Left lobe of liver (tissue), 2 donors: ENCODE data around the gene GAGE10. TPM values are rescaled to one million over a fixed set of nuclear protein-coding genes. Genes with fewer than 3 reads are reported as not detected.
"Not testable (repeated sequence)": the region's sequence is repeated elsewhere in the genome, so short reads cannot be mapped to it uniquely, and the experiment has no call there.

ENCODE experiments used
- ATAC-seq: fragments of 200-7000 bp; cut with Tn5 transposase; one replicate; pipeline ENCODE4 v1.9.1; 2020; ENCODE audit warnings: mild to moderate bottlenecking, moderate library complexity
- DNase-seq: peaks from one replicate; pipeline ENCODE4 v3.0.0-alpha.2; 2020; ENCODE audit warnings: low spot score
- total RNA-seq: library from RNA; stranded (reverse); gene quantifications from one replicate; pipeline ENCODE4 v1.2.1, GENCODE V29; 2021
- donor health status: DM: no; HTN: no; CAD: no; lungs with moderate emphysema.
- donor health status: DM: no; HTN: yes; CAD: no.

GAGE10 gene
- total RNA-seq, 1 donor from 2014 or later, result not detected

DNA sequence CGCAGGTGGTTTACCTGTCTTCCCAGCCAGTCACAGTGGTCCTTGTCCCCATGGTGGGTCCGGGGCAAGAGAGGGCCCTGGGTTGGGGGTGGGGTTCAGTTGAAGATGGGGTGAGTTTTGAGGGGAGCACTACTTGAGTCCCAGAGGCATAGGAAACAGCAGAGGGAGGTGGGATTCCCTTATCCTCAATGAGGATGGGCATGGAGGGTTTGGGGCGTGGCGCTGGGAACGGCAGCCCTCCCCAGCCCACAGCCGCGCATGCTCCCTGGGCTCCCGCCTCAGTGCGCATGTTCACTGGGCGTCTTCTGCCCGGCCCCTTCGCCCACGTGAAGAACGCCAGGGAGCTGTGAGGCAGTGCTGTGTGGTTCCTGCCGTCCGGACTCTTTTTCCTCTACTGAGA lies 18.3 kb downstream of the GAGE10 start, which contains the start of gene GAGE12J:
TSS of gene GAGE12J (plus strand) at position 301 of the 400 bp plus-strand sequence. CDS start 1,157 bp downstream, outside the sequence.
- DNase-seq, ATAC-seq: not testable (repeated sequence)

DNA sequence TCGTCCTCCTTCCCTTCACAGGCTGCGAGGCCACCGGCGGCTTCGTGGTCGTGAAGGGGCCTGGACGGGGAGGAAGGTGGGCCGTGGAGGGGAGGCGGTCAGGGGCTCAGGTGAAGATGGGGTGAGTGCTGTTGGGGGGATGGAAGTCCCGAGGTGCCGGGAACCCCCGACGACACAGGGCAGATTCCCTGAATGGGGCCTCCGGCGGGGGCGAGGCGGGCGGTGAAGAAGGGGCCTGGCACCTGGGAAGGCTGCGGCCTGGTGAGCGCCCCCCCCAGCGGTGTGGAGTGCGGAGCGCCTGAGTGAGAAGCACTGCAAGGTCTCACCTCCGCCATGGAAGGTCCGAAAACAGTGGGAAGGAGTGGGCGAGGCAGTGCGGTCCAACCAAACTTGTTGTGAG lies 18.8 kb downstream of the GAGE10 start:
- not testable (repeated sequence) for ATAC-seq, DNase-seq

DNA sequence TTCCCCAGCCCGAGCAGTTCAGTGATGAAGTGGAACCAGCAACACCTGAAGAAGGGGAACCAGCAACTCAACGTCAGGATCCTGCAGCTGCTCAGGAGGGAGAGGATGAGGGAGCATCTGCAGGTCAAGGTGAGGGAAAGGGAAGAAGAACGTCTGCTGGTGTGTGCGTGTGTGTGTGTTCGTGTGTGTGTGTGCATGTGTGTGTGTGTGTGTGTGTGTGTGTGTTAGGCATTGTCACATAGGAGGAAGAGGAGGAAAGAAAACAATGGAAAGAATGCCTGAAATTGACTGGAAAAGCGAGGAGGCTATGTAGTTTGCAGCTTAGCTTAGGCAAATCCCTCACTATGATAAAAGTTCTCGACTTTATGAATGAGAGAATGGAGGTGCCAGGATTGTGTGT lies 20.3 kb downstream of the GAGE10 start:
- DNase-seq, ATAC-seq: not testable (repeated sequence)

DNA sequence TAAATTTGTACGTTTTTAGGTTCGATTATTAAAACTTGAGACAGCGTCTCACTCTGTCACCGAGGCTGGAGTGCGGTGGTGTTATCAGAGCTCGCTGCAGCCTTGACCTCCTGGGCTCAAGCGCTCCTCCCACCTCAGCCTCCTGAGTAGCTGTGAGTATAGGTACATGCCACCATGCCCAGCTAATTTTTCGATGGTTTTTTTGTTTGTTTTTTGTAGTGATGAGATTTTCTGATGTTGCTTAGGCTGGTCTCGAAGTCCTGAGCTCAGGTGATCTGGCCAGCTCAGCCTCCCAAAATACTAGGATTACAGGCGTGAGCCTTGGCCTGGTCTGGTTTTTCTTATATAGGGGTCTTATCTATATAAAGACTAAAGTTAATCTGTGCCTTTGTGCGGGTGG lies 27.0 kb downstream of the GAGE10 start:
- ATAC-seq, DNase-seq: not testable (repeated sequence)

DNA sequence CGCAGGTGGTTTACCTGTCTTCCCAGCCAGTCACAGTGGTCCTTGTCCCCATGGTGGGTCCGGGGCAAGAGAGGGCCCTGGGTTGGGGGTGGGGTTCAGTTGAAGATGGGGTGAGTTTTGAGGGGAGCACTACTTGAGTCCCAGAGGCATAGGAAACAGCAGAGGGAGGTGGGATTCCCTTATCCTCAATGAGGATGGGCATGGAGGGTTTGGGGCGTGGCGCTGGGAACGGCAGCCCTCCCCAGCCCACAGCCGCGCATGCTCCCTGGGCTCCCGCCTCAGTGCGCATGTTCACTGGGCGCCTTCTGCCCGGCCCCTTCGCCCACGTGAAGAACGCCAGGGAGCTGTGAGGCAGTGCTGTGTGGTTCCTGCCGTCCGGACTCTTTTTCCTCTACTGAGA lies 27.8 kb downstream of the GAGE10 start, which contains the start of gene GAGE13:
TSS of gene GAGE13 (plus strand) at position 301 of the 400 bp plus-strand sequence. CDS start 1,156 bp downstream, outside the sequence.
- ATAC-seq, DNase-seq: not testable (repeated sequence)

DNA sequence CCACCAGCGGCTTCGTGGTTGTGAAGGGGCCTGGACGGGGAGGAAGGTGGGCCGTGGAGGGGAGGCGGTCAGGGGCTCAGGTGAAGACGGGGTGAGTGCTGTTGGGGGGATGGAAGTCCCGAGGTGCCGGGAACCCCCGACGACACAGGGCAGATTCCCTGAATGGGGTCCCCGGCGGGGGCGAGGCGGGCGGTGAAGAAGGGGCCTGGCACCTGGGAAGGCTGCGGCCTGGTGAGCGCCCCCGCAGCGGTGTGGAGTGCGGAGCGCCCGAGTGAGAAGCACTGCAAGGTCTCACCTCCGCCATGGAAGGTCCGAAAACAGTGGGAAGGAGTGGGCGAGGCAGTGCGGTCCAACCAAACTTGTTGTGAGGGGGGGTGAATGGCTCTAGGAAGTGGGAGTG lies 28.4 kb downstream of the GAGE10 start:
- not testable (repeated sequence) for DNase-seq, ATAC-seq

DNA sequence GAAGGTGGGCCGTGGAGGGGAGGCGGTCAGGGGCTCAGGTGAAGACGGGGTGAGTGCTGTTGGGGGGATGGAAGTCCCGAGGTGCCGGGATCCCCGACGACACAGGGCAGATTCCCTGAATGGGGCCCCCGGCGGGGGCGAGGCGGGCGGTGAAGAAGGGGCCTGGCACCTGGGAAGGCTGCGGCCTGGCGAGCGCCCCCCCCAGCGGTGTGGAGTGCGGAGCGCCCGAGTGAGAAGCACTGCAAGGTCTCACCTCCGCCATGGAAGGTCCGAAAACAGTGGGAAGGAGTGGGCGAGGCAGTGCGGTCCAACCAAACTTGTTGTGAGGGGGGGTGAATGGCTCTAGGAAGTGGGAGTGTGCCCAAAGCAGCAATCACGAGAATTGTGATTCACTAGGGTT lies 38.0 kb downstream of the GAGE10 start:
- DNase-seq, ATAC-seq: not testable (repeated sequence)

DNA sequence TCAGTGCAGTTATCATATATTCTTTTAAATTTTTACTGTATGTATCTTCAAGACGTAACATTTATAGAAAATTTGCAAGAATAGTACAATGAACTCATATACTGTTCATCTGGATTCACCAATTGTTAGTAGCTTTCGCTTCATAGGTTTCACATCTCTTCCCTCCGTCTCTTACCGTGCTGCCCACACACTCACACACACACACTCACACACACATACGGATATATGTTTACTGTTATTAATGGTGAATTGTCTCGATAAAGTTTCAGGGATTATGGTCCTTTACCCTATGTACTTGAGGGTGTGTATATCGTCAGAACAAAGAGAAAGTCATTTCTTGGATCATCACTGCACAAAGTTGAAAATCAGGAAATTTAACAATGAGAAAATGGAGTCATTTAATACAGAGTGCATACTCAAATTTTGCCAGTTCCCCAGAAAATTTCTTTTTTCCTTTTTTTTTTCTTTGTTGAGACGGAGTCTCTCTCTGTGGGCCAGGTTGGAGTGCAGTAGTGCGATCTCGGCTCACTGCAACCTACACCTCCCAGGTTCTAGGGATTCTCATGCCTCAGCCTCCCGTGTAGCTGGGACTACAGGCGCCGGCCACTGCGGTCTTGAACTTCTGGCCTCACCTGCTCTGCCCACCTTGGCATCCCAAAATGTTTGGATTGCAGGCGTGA lies 41.2 kb downstream of the GAGE10 start:
- ATAC-seq, DNase-seq: not testable (repeated sequence)

DNA sequence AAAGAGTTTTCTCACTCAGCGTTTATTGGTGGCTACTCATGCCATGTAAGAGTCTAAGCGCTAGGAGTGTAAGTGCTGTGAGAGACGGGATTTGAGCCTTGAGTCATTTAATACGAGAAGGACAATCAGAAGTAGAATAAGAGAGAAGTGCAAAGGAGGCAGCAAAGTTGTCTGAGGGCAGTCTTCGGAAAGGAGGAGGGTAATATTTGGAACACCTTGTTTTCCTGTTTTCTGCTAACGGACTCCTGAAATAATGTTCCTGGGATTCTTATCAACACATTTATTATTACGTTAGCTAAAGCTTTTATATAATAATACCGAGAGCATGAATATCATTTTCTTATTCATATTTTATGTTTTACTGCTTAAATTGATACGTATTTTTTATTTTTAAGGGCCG lies 42.0 kb downstream of the GAGE10 start:
- ATAC-seq, DNase-seq: not testable (repeated sequence)

DNA sequence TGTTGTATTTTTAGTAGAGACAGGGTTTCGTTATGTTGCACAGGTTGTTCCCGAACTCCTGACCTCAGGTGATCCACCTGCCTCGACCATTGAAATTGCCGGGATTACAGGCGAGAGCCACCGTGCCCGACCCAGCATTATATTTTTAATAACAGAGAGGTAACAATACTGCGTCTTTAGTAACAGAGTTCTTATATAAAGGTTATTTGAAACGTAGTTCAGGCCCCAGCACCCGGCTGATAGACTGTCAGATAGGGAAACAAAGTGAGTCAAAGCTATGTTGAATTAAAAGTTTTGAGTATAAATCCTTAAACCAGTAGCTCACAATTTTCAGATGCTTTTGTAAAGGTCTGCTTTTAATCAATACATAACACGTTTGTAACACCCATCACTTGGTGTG lies 42.7 kb downstream of the GAGE10 start:
- not testable (repeated sequence) for DNase-seq, ATAC-seq

Other genes with a start within 250 kb of the GAGE10 start
- gene CCDC120, start 244.6 kb upstream of the GAGE10 start, total RNA-seq, result 4.7 TPM
- gene PRAF2, start 229.6 kb upstream of the GAGE10 start, total RNA-seq, result 5.4 TPM
- 49.4 TPM for gene WDR45, start 223.8 kb upstream of the GAGE10 start, total RNA-seq
- 11.5 TPM for gene GPKOW, start 179.9 kb upstream of the GAGE10 start, total RNA-seq
- 27.7 TPM for gene MAGIX, start 140.9 kb upstream of the GAGE10 start, total RNA-seq
- gene PLP2, start 131.7 kb upstream of the GAGE10 start, total RNA-seq, result 11.7 TPM
- 4.5 TPM for gene PRICKLE3, start 117.3 kb upstream of the GAGE10 start, total RNA-seq
- gene SYP, start 103.5 kb upstream of the GAGE10 start, total RNA-seq, result 0.10 TPM
- gene CACNA1F, start 70.3 kb upstream of the GAGE10 start, total RNA-seq, result not detected
- gene CCDC22, start 68.2 kb upstream of the GAGE10 start, total RNA-seq, result 9.5 TPM
- 0.65 TPM for gene FOXP3, start 38.9 kb upstream of the GAGE10 start, total RNA-seq
- 4.2 TPM for gene PPP1R3F, start 33.9 kb upstream of the GAGE10 start, total RNA-seq
- 0.73 TPM for gene GAGE12J, start 18.4 kb downstream of the GAGE10 start, total RNA-seq
- gene GAGE13, start 27.9 kb downstream of the GAGE10 start, total RNA-seq, result not detected
- gene GAGE12C, start 228.5 kb downstream of the GAGE10 start, total RNA-seq, result not detected
- not detected for gene GAGE12D, start 238.1 kb downstream of the GAGE10 start, total RNA-seq
- gene GAGE12E, start 247.6 kb downstream of the GAGE10 start, total RNA-seq, result not detected